ENCODE measurements around the gene PPP1R14C.

DNA sequence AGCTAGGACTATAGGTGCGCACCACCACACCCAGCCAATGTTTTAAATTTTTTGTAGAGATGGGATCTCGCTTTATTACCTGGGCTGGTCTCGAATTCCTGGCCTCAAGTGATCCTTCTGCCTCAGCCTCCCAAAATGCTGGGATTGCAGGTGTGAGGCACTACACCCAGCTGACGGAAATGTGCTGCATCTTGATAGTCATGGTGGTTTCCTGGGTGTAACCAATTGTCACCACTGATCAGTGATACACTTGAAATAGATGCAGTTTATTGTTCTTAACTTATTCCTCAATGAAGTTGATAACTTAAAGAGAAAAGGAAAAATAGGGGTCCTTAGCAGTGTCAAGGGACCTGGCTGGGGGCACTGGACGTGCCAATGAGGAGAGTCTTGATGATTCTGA lies 92.4 kb downstream of the PPP1R14C start:
- TF ChIP-seq, protein P1, sequence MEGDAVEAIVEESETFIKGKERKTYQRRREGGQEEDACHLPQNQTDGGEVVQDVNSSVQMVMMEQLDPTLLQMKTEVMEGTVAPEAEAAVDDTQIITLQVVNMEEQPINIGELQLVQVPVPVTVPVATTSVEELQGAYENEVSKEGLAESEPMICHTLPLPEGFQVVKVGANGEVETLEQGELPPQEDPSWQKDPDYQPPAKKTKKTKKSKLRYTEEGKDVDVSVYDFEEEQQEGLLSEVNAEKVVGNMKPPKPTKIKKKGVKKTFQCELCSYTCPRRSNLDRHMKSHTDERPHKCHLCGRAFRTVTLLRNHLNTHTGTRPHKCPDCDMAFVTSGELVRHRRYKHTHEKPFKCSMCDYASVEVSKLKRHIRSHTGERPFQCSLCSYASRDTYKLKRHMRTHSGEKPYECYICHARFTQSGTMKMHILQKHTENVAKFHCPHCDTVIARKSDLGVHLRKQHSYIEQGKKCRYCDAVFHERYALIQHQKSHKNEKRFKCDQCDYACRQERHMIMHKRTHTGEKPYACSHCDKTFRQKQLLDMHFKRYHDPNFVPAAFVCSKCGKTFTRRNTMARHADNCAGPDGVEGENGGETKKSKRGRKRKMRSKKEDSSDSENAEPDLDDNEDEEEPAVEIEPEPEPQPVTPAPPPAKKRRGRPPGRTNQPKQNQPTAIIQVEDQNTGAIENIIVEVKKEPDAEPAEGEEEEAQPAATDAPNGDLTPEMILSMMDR (IDR thresholded peaks at IDR 0.05; ENCODE audit: extremely low read depth in 1 of 2, insufficient read depth in 1 of 2, low read depth in 1 of 2, low read length in 2 of 2), result no peak
- TF ChIP-seq POLR2AphosphoS5 (IDR thresholded peaks at IDR 0.05; ENCODE audit: insufficient read depth, low read depth, low read length) (no peak), JUN (IDR thresholded peaks at IDR 0.05; ENCODE audit: borderline replicate concordance, insufficient read depth, insufficient read length, low read depth) (no peak), MYC (IDR thresholded peaks at IDR 0.05; ENCODE audit: low read depth, low read length) (no peak), EZH2 (IDR thresholded peaks at IDR 0.05; ENCODE audit: borderline replicate concordance, low read depth, low read length, severe bottlenecking) (no peak)
- TF ChIP-seq, protein P2, sequence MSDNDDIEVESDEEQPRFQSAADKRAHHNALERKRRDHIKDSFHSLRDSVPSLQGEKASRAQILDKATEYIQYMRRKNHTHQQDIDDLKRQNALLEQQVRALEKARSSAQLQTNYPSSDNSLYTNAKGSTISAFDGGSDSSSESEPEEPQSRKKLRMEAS (IDR thresholded peaks at IDR 0.05; ENCODE audit: insufficient read depth, insufficient read length), result no peak

All from endothelial cell of umbilical vein (primary cell).